Keratinocyte (primary cell): ENCODE results near the gene TRH. TPM values are rescaled to one million over a fixed set of nuclear protein-coding genes. Genes with fewer than 3 reads are reported as not detected.

ENCODE experiments used
- DNase-seq: peaks from one replicate; pipeline ENCODE4 v3.0.0-alpha.2; 2011; ENCODE audit warnings: low read depth, missing footprints, low spot score
- FAIRE-seq: peaks from 2 replicates; lab custom pipeline; 2011; peaks lifted over from hg19 to GRCh38; lab: Jason Lieb, UNC
- H2AFZ ChIP-seq: 2 replicates; pipeline ENCODE4 v1.6.0; 2012; ENCODE audit warnings: low read length, control low read depth, inconsistent platforms; ENCODE audit not compliant: control insufficient read depth
- H3K27ac ChIP-seq: 2 replicates; pipeline ENCODE4 v1.5.1; 2011; ENCODE audit warnings: low read length; ENCODE audit not compliant: control insufficient read depth, insufficient read depth
- H3K27me3 ChIP-seq: 3 replicates; pipeline ENCODE4 v1.6.0; 2011; ENCODE audit warnings: low read length; ENCODE audit not compliant: control insufficient read depth, insufficient read depth; ENCODE audit errors: extremely low read depth
- H3K36me3 ChIP-seq, 2 experiments: 2 replicates in 1 of 2; 3 replicates in 1 of 2; pipeline ENCODE4 v1.5.1; 2011; ENCODE audit warnings: low read length in 2 of 2, mild to moderate bottlenecking in 1 of 2; ENCODE audit not compliant: control insufficient read depth in 2 of 2, insufficient read depth in 2 of 2; ENCODE audit errors: extremely low read depth in 1 of 2
- H3K4me1 ChIP-seq: 3 replicates; pipeline ENCODE4 v1.5.1; 2011; ENCODE audit warnings: low read length; ENCODE audit not compliant: control insufficient read depth, insufficient read depth; ENCODE audit errors: extremely low read depth
- H3K4me2 ChIP-seq: 3 replicates; pipeline ENCODE4 v1.6.0; 2011; ENCODE audit warnings: low read depth, low read length; ENCODE audit not compliant: control insufficient read depth, insufficient read depth; ENCODE audit errors: extremely low read depth
- H3K4me3 ChIP-seq, 3 experiments: fragments of 200-600 bp in 1 of 3; sonication (generic) in 1 of 3; 2 replicates in 2 of 3; 3 replicates in 1 of 3; pipeline ENCODE4 v1.5.1; 2011 to 2016; ENCODE audit warnings: low read length in 3 of 3, mild to moderate bottlenecking in 3 of 3, control low read depth in 2 of 3, inconsistent platforms in 1 of 3, low read depth in 1 of 3, mixed read lengths in 1 of 3, mixed run types in 1 of 3, moderate library complexity in 1 of 3; ENCODE audit not compliant: control insufficient read depth in 2 of 3, insufficient read depth in 2 of 3; ENCODE audit errors: extremely low read depth in 1 of 3
- H3K79me2 ChIP-seq: 2 replicates; pipeline ENCODE4 v1.6.0; 2012; ENCODE audit warnings: low read length; ENCODE audit not compliant: control insufficient read depth, insufficient read depth
- H3K9ac ChIP-seq: 3 replicates; pipeline ENCODE4 v1.6.0; 2011; ENCODE audit warnings: low read length; ENCODE audit not compliant: control insufficient read depth, insufficient read depth; ENCODE audit errors: extremely low read depth
- H3K9me1 ChIP-seq: 3 replicates; pipeline ENCODE4 v1.6.0; 2011; ENCODE audit warnings: low read length; ENCODE audit not compliant: control insufficient read depth, insufficient read depth; ENCODE audit errors: extremely low read depth
- H3K9me3 ChIP-seq: 2 replicates; pipeline ENCODE4 v1.5.1; 2012; ENCODE audit warnings: low read depth, low read length; ENCODE audit not compliant: control insufficient read depth
- H4K20me1 ChIP-seq: 3 replicates; pipeline ENCODE4 v1.6.0; 2011; ENCODE audit warnings: low read length; ENCODE audit not compliant: control insufficient read depth, insufficient read depth; ENCODE audit errors: extremely low read depth
- EZH2 ChIP-seq: IDR thresholded peaks from one replicate; pipeline ENCODE4 v1.6.1; 2012; ENCODE audit warnings: inconsistent platforms, mild to moderate bottlenecking, low read length, moderate library complexity
- dilution Hi-C: fragments of 300-500 bp; cut with MboI; formaldehyde crosslinking; loops from one replicate; pipeline ENCODE4 v1.7.0; 2020; ENCODE audit warnings: low sequenced_read_pairs; ENCODE audit not compliant: extremely low pct_ligation_motif_present
- polyA plus RNA-seq, 5 experiments: library from polyadenylated mRNA; depleted of rRNA in 3 of 5; stranded (reverse) in 3 of 5; stranded (forward) in 1 of 5; unstranded in 1 of 5; fragments of >200 nt; gene quantifications; 1 replicate in 1 of 5; 2 replicates in 3 of 5; 3 replicates in 1 of 5; pipeline versions ENCODE4 v1.2.1 to v1.2.3, GENCODE V29; 2011 to 2012; ENCODE audit warnings: missing spikeins in 2 of 5, low read depth in 1 of 5, low replicate concordance in 1 of 5
- TF ChIP-seq, protein P1 (sequence below), 3 experiments: IDR thresholded peaks in 1 of 3; conservative IDR thresholded peaks in 1 of 3; optimal IDR thresholded peaks in 1 of 3; 2 replicates in 2 of 3; 3 replicates in 1 of 3; pipeline versions ENCODE3 to v1.5.1; 2011; ENCODE audit warnings: low read length in 3 of 3, mild to moderate bottlenecking in 3 of 3, moderate library complexity in 2 of 3, control low read depth in 1 of 3, inconsistent platforms in 1 of 3; ENCODE audit not compliant: insufficient read depth in 2 of 3; ENCODE audit errors: extremely low read depth in 1 of 3

The TRH gene
- polyA plus RNA-seq, 1 donor (not counting 4 experiments of a cell fraction or from before 2014, with no cell fraction given), result not detected

DNA sequence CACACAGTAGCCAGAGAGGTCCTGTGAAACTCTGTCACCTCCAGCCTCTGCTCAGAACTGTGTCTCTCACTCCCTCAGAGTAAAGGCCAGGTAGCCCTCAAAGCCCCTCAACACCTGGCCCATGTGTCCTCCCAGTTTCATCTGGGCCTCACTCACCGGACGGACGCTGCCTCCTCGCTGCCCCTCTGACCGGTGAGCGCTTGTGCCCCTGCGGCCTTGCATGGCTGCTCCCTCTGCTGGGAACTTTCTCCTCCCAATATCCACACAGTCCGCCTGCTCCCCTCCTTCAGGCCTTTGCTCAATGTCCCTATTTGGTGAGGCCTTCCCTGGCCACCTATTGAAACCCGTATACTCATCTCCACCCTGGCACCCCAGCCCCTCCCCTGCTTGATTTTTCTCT lies 36.8 kb upstream of the TRH start:
- Histone ChIP-seq H3K9me3 (no peaks in the 10 kb centered on the region), H3K4me2 (no peak overlapping the region), H4K20me1 (no peaks in the 10 kb centered on the region), H3K9me1 (no peaks in the 10 kb centered on the region), H3K27me3 (no peaks in the 10 kb centered on the region), H3K79me2 (no peaks in the 10 kb centered on the region), H3K9ac (no peak overlapping the region), H3K4me1 (no peaks in the 10 kb centered on the region), H2AFZ (no peak overlapping the region), H3K4me3 (no peak overlapping the region), H3K36me3 (no peaks in the 10 kb centered on the region), H3K27ac (no peak overlapping the region)
- no peak for FAIRE-seq
- TF ChIP-seq EZH2, result no peak
- TF ChIP-seq, protein P1, sequence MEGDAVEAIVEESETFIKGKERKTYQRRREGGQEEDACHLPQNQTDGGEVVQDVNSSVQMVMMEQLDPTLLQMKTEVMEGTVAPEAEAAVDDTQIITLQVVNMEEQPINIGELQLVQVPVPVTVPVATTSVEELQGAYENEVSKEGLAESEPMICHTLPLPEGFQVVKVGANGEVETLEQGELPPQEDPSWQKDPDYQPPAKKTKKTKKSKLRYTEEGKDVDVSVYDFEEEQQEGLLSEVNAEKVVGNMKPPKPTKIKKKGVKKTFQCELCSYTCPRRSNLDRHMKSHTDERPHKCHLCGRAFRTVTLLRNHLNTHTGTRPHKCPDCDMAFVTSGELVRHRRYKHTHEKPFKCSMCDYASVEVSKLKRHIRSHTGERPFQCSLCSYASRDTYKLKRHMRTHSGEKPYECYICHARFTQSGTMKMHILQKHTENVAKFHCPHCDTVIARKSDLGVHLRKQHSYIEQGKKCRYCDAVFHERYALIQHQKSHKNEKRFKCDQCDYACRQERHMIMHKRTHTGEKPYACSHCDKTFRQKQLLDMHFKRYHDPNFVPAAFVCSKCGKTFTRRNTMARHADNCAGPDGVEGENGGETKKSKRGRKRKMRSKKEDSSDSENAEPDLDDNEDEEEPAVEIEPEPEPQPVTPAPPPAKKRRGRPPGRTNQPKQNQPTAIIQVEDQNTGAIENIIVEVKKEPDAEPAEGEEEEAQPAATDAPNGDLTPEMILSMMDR (optimal IDR thresholded peaks at IDR 0.05 in 1 of 3, IDR thresholded peaks at IDR 0.05 in 1 of 3, conservative IDR thresholded peaks at IDR 0.05 in 1 of 3; ENCODE audit: extremely low read depth in 1 of 3, insufficient read depth in 2 of 3, low read length in 3 of 3), result no peak
- dilution Hi-C loops, result no loop called here
- DNase-seq, result no peak

DNA sequence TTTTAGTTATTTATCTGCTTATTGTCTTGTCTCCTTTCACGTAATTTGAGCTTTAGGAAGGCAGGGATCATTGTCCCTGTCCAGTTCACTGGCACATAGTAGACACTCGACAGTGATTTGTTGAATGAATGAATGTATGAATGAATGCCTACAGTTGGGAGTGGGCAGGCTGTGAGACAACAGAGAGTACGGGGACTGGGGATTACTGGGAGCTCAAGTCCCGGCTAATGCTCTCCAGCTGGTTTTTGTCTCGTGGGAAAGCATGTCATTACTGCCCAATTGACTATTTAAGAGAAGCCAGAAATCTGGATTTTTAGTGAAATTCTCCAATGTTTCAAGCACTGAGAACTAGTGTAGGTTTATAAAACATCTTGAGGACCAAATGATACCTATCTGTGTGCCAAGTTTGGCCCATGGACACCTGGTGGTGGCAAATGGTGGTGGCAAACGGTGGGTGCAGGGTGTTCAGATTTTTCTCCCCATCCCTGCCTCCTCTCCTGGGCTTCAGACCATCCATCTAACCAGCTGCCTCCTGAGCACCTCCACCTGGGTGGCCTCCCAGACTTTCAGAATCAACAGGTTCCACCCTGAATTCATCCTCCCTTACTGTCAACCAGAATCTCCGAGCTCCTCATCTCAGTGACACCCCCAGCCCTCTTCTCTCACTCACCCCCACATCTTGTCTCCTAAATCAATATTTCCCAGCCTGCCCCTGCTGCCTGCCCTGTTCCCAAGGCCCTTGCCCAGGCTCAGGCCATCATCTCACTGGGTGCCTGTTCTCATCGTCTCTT lies 36.2 kb upstream of the TRH start:
- Histone ChIP-seq H3K79me2 (no peaks in the 10 kb centered on the region), H2AFZ (no peak overlapping the region), H3K4me1 (no peaks in the 10 kb centered on the region), H3K27me3 (no peaks in the 10 kb centered on the region), H3K4me3 (no peak overlapping the region), H3K27ac (no peak overlapping the region), H3K9ac (no peak overlapping the region), H3K36me3 (no peaks in the 10 kb centered on the region), H3K4me2 (no peak overlapping the region), H4K20me1 (no peaks in the 10 kb centered on the region), H3K9me1 (no peaks in the 10 kb centered on the region), H3K9me3 (no peaks in the 10 kb centered on the region)
- dilution Hi-C loops, result no loop called here
- FAIRE-seq, result no peak
- TF ChIP-seq EZH2, result no peak
- TF ChIP-seq, protein P1 (optimal IDR thresholded peaks at IDR 0.05 in 1 of 3, IDR thresholded peaks at IDR 0.05 in 1 of 3, conservative IDR thresholded peaks at IDR 0.05 in 1 of 3; ENCODE audit: extremely low read depth in 1 of 3, insufficient read depth in 2 of 3, low read length in 3 of 3), result peak in 1 of 3 experiments; percentile 14
- DNase-seq, result no peak
